Measurements from ENCODE around the gene PRXL2B.

GRCh38 chr1:2569060-2569459, 17.5 kb upstream of the PRXL2B start:
- no peak for TF ChIP-seq ASH2L (IDR thresholded peaks at IDR 0.05; ENCODE audit: borderline replicate concordance, low read depth)
- no peak for TF ChIP-seq CEBPB (IDR thresholded peaks at IDR 0.05; ENCODE audit: borderline replicate concordance in 1 of 2, low read depth in 2 of 2, low read length in 2 of 2)
- TF ChIP-seq ZNF274 (IDR thresholded peaks at IDR 0.05; ENCODE audit: insufficient read depth, insufficient read length) = no peak
- TF ChIP-seq CTCF (IDR thresholded peaks at IDR 0.05 in 2 of 3, conservative IDR thresholded peaks at IDR 0.05 in 1 of 3; ENCODE audit: control insufficient read depth in 2 of 3, extremely low read depth in 1 of 3, insufficient read depth in 1 of 3, low read depth in 3 of 3, low read length in 3 of 3) = no peak
- no peak for TF ChIP-seq POLR2AphosphoS5 (IDR thresholded peaks at IDR 0.05; ENCODE audit: low read length)
- no peak for TF ChIP-seq HCFC1 (IDR thresholded peaks at IDR 0.05; ENCODE audit: low read length)
- TF ChIP-seq EP300 (IDR thresholded peaks at IDR 0.05; ENCODE audit: borderline replicate concordance in 1 of 2, control insufficient read depth in 1 of 2, low read depth in 2 of 2, low read length in 2 of 2) = no peak
- TF ChIP-seq BHLHE40 (IDR thresholded peaks at IDR 0.05; ENCODE audit: borderline replicate concordance in 1 of 2, low read depth in 2 of 2, low read length in 1 of 2) = no peak
- TF ChIP-seq JUNB (IDR thresholded peaks at IDR 0.05) = no peak
- TF ChIP-seq ZBED1 (IDR thresholded peaks at IDR 0.05; ENCODE audit: borderline replicate concordance) = no peak

Measured in GM12878 (cell line).